ENCODE data around the gene XYLB. TPM values are rescaled to one million over a fixed set of nuclear protein-coding genes. Genes with fewer than 3 reads are reported as not detected.

Gene XYLB
- total RNA-seq, 2 donors from 2014 or later = 4.9 TPM

DNA sequence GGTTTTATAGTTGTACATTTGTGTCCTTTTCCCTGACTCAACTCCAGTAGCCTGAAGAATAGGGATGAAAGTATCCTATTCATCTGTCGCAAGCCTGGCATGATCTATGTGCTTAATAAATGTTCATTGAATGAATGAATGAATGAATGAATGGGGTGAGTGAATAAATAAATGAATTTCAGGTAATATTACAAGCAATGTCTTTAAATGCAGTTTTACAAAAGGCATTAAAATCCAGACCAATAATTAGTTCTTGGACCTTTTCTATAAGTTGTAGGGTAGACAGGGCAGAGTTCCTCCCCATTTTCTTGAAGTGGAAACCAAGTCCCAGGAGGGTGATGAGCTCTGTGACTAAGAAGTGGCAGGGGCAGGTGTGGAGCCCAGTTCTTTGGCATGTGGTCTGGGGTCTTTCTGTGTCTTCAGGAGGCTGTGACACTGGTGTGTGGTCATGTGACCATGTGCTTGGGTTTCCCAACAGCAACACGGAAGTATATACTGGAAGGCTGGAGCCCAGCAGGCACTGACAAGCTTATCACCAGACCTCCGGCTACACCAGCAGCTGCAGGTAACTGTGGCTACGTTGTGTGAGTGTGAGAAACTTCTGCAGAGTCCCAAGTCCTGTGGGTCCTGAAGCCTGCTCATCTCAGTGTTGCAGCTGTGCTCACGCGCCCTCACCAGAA, 18.3 kb downstream of the XYLB start:
- Histone ChIP-seq H3K27me3 (replicated peaks; ENCODE audit: insufficient read depth) (no peaks in the 10 kb centered on the region), H3K4me1 (replicated peaks) (no peaks in the 10 kb centered on the region), H3K4me3 (no peak overlapping the region), H3K27ac (no peak overlapping the region), H3K36me3 (no peaks in the 10 kb centered on the region), H3K9me3 (no peaks in the 10 kb centered on the region)
- 88% methylated on average over 6 of the region's 6 CpGs for WGBS
- TF ChIP-seq POLR2A (IDR thresholded peaks at IDR 0.05) (no peak), POLR2AphosphoS5 (IDR thresholded peaks at IDR 0.05) (no peak)
- TF ChIP-seq, protein P1, sequence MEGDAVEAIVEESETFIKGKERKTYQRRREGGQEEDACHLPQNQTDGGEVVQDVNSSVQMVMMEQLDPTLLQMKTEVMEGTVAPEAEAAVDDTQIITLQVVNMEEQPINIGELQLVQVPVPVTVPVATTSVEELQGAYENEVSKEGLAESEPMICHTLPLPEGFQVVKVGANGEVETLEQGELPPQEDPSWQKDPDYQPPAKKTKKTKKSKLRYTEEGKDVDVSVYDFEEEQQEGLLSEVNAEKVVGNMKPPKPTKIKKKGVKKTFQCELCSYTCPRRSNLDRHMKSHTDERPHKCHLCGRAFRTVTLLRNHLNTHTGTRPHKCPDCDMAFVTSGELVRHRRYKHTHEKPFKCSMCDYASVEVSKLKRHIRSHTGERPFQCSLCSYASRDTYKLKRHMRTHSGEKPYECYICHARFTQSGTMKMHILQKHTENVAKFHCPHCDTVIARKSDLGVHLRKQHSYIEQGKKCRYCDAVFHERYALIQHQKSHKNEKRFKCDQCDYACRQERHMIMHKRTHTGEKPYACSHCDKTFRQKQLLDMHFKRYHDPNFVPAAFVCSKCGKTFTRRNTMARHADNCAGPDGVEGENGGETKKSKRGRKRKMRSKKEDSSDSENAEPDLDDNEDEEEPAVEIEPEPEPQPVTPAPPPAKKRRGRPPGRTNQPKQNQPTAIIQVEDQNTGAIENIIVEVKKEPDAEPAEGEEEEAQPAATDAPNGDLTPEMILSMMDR (IDR thresholded peaks at IDR 0.05) = no peak
- DNase-seq (ENCODE audit: low spot score) = no peak
- intact Hi-C loops (cut with DNase I) = no loop called here

DNA sequence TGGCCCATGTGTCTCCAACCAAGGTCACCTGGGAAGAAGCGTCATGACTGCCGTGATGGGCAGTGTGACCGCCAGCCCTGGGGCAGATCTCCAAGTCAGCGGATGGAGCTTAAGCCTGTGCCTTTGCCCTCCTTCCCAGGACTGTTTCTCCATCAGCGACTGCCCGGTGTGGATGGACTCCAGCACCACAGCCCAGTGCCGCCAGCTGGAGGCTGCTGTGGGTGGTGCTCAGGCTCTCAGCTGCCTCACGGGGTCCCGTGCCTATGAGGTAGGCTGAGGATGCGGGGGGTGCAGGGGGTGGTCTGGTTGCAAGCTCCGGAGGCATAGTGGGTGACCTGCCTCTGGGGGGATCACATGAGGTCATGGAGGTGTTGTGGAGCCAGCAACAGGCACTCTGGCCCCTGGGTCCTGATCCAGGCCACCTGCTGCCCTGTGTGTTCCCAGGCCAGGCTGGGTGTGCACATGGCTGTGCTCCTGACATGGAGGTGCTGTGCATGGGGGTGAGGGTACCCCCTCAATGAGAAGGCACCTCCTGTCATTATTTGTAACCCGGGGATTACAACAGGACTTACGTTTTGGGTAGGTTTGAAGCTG, 19.0 kb downstream of the XYLB start:
- 90% methylated on average over 12 of the region's 13 CpGs for WGBS
- no peak for DNase-seq (ENCODE audit: low spot score)
- TF ChIP-seq POLR2A (IDR thresholded peaks at IDR 0.05) (no peak), POLR2AphosphoS5 (IDR thresholded peaks at IDR 0.05) (no peak)
- TF ChIP-seq, protein P1 (IDR thresholded peaks at IDR 0.05) = no peak
- Histone ChIP-seq H3K4me1 (replicated peaks) (no peaks in the 10 kb centered on the region), H3K27me3 (replicated peaks; ENCODE audit: insufficient read depth) (no peaks in the 10 kb centered on the region), H3K27ac (no peak overlapping the region), H3K36me3 (no peaks in the 10 kb centered on the region), H3K4me3 (no peak overlapping the region), H3K9me3 (no peaks in the 10 kb centered on the region)
- intact Hi-C loops (cut with DNase I) = no loop called here

DNA sequence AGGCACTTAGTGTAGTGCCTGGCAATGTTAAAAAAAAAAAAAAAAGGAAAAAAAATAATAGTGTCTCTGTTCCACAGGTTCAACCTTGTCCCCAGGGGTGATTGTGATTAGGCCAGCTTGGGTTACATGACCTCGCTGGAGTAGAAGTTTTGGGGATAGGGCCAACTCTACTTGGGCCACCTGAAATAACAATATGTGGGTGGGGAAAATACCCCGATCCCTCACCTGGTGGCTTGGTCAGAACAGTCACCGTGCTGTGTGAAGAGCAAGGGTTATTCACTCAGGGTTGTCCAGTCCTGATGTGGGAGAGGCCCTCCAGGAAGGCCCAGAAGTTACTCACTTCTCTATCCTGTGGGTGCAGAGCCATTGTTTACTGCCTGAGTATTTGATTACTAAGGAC, 19.5 kb downstream of the XYLB start:
- 93% methylated on average over 3 of the region's 3 CpGs for WGBS
- Histone ChIP-seq H3K27me3 (replicated peaks; ENCODE audit: insufficient read depth) (no peaks in the 10 kb centered on the region), H3K9me3 (no peaks in the 10 kb centered on the region), H3K27ac (no peak overlapping the region), H3K4me3 (no peak overlapping the region), H3K36me3 (no peaks in the 10 kb centered on the region), H3K4me1 (replicated peaks) (no peaks in the 10 kb centered on the region)
- TF ChIP-seq POLR2A (IDR thresholded peaks at IDR 0.05) (no peak), POLR2AphosphoS5 (IDR thresholded peaks at IDR 0.05) (no peak)
- TF ChIP-seq, protein P1 (IDR thresholded peaks at IDR 0.05) = no peak
- DNase-seq (ENCODE audit: low spot score) = no peak
- intact Hi-C loops (cut with DNase I) = no loop called here

DNA sequence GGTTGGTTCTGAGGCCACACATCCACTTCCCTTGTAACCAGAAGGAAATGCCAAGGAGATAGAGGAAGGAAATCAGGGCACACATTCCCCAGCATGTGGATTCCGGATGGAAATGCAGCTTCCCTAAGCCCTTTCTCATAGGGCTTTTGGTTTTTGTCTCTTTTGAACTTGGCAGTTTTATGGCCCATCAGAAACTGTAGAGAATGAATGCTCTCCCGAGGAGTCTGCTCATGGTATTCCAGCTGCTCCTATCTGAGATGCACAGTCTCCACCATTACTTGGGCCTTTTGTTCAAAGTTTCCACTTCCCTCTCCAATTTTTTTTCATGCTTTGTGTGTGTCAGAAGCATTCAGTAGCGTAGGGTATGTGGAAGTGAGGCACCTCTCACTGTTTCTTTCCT, 21.2 kb downstream of the XYLB start:
- Histone ChIP-seq H3K4me3 (no peak overlapping the region), H3K36me3 (no peaks in the 10 kb centered on the region)
- 66% methylated on average over 3 of the region's 3 CpGs for WGBS

More for the DNA sequence above, 21.2 kb downstream of the XYLB start:
- Histone ChIP-seq H3K27ac (no peak overlapping the region), H3K9me3 (no peaks in the 10 kb centered on the region), H3K27me3 (replicated peaks; ENCODE audit: insufficient read depth) (no peaks in the 10 kb centered on the region), H3K4me1 (replicated peaks) (no peaks in the 10 kb centered on the region)
- TF ChIP-seq, protein P1 (IDR thresholded peaks at IDR 0.05) = no peak
- TF ChIP-seq POLR2A (IDR thresholded peaks at IDR 0.05) (no peak), POLR2AphosphoS5 (IDR thresholded peaks at IDR 0.05) (no peak)
- intact Hi-C loops (cut with DNase I) = no loop called here
- no peak for DNase-seq (ENCODE audit: low spot score)
